Body of pancreas (tissue), 4 donors: ENCODE data around the gene CHCHD1. TPM values are rescaled to one million over a fixed set of nuclear protein-coding genes. Genes with fewer than 3 reads are reported as not detected.

ENCODE experiments used
- ATAC-seq: fragments of 150-250 bp; one replicate; pipeline ENCODE4 v1.9.1; 2016
- DNase-seq, 4 donors: peaks; one replicate each; pipeline ENCODE4 v3.0.0-alpha.2; 2019
- H3K27ac ChIP-seq, 4 donors: fragments of 200-600 bp; sonication (generic); 1 replicate in 3 of 4; 2 replicates in 1 of 4; pipeline versions ENCODE4 v1.5.1 to v1.6.1; 2016 to 2019; ENCODE audit warnings: mild to moderate bottlenecking in 1 of 4, mixed read lengths in 1 of 4, moderate library complexity in 1 of 4
- H3K27me3 ChIP-seq, 2 donors: fragments of 200-600 bp; sonication (generic); one replicate each; pipeline ENCODE4 v1.6.0; 2016; ENCODE audit warnings: mild to moderate bottlenecking in 1 of 2
- H3K36me3 ChIP-seq, 2 donors: fragments of 200-600 bp; sonication (generic); replicated peaks in 1 of 2; 2 replicates each; pipeline ENCODE4 v1.5.1; 2016; ENCODE audit warnings: low read depth in 2 of 2; ENCODE audit not compliant: insufficient read depth in 1 of 2
- H3K4me1 ChIP-seq: fragments of 200-600 bp; sonication (generic); one replicate; pipeline ENCODE4 v1.6.0; 2016
- H3K4me3 ChIP-seq, 2 donors: fragments of 200-600 bp; sonication (generic); 1 replicate in 1 of 2; 2 replicates in 1 of 2; pipeline ENCODE4 v1.5.1; 2016 to 2019
- H3K9me3 ChIP-seq, 3 donors: fragments of 200-600 bp; sonication (generic); 1 replicate in 2 of 3; 2 replicates in 1 of 3; pipeline ENCODE4 v1.5.1; 2016
- CTCF ChIP-seq, 7 experiments: fragments of 450-650 bp in 4 of 7; fragments of 200-600 bp in 3 of 7; sonication (generic) in 3 of 7; IDR thresholded peaks; one replicate each; pipeline ENCODE4 v1.5.1; 2016 to 2019; ENCODE audit warnings: antibody characterized with exemption in 7 of 7
- POLR2A ChIP-seq, 3 donors: fragments of 450-650 bp; IDR thresholded peaks; one replicate each; pipeline ENCODE4 v1.6.1; 2016; ENCODE audit warnings: antibody characterized with exemption in 3 of 3, mild to moderate bottlenecking in 2 of 3
- WGBS, 2 donors: methylation state at CpG; one replicate each; pipeline ENCODE4 v1.1.5; 2017; 5-methylcytosine and 5-hydroxymethylcytosine counted together
- intact Hi-C: fragments of 100-400 bp; cut with DNase I; formaldehyde crosslinking; loops from one replicate; pipeline ENCODE4 v1.15.1; 2023
- total RNA-seq, 2 donors: library from RNA; depleted of rRNA; stranded (reverse); fragments of >200 nt; gene quantifications; one replicate each; pipeline ENCODE4 v1.1.0, GENCODE V29; 2016

Gene CHCHD1
- total RNA-seq, 2 donors from 2014 or later, result 9.3 to 15.8 TPM

GRCh38 chr10:73768881-73769280 is 13.0 kb upstream of the CHCHD1 start:
- no peak overlapping the region for H3K4me3 ChIP-seq
- no peak overlapping the region for H3K27ac ChIP-seq
- no peaks in the 10 kb centered on the region for H3K27me3 ChIP-seq
- WGBS, 2 donors, result 77 to 85% methylated on average over 11 of the region's 11 CpGs
- no peak for ATAC-seq
- peaks cover 16% of the 10 kb centered on the region for H3K4me1 ChIP-seq
- peaks cover 16 to 44% of the 10 kb centered on the region in 2 donors for H3K36me3 ChIP-seq
- TF ChIP-seq CTCF (IDR thresholded peaks at IDR 0.05) (no peak), POLR2A (IDR thresholded peaks at IDR 0.05) (no peak)
- DNase-seq, result no peak
- intact Hi-C loops, result no loop called here
- no peaks in the 10 kb centered on the region for H3K9me3 ChIP-seq

GRCh38 chr10:73769396-73769795 is 12.5 kb upstream of the CHCHD1 start:
- TF ChIP-seq POLR2A (IDR thresholded peaks at IDR 0.05) (no peak), CTCF (IDR thresholded peaks at IDR 0.05) (no peak)
- Histone ChIP-seq H3K4me3 (no peak overlapping the region), H3K27me3 (no peaks in the 10 kb centered on the region), H3K9me3 (no peaks in the 10 kb centered on the region), H3K36me3 (peaks cover 16 to 42% of the 10 kb centered on the region in 2 donors), H3K27ac (no peak overlapping the region), H3K4me1 (peaks cover 21% of the 10 kb centered on the region)
- ATAC-seq (no peak), DNase-seq (no peak)
- 92 to 95% methylated on average over 5 of the region's 5 CpGs for WGBS, 2 donors
- intact Hi-C loops, result no loop called here

GRCh38 chr10:73771722-73772280 is 10.0 kb upstream of the CHCHD1 start:
- H3K27me3 ChIP-seq, result no peaks in the 10 kb centered on the region
- intact Hi-C loops, result no loop called here
- 16 to 23% methylated on average over 17 of the region's 17 CpGs for WGBS, 2 donors
- TF ChIP-seq POLR2A (IDR thresholded peaks at IDR 0.05) (no peak), CTCF (IDR thresholded peaks at IDR 0.05) (no peak)
- peaks cover 32% of the 10 kb centered on the region for H3K4me1 ChIP-seq
- H3K36me3 ChIP-seq, result peaks cover 9 to 19% of the 10 kb centered on the region in 2 donors
- H3K9me3 ChIP-seq, result no peaks in the 10 kb centered on the region
- peak overlapping the region; percentile 79 to 95 (median 90) for H3K27ac ChIP-seq
- peak; percentile 81 to 88 (median 87) for DNase-seq
- peak overlapping the region; percentile 75 to 81 for H3K4me3 ChIP-seq
- ATAC-seq, result no peak

- no peaks in the 10 kb centered on the region for H3K27me3 ChIP-seq
- 0 to 1% methylated on average over 9 to 91 of the region's 101 CpGs for WGBS, 2 donors
- DNase-seq (peak; percentile 83 to 89 (median 87)), ATAC-seq (peak; percentile 79)
- TF ChIP-seq CTCF (IDR thresholded peaks at IDR 0.05) (peak in 5 of 7 experiments; percentile 9 to 44 (median 26)), POLR2A (IDR thresholded peaks at IDR 0.05) (peak; percentile 53 to 80 (median 75))
- H3K27ac ChIP-seq, result peak overlapping the region; percentile 79 to 95 (median 90)
- intact Hi-C loops, result no loop called here
- H3K4me1 ChIP-seq, result peaks cover 32% of the 10 kb centered on the region
- H3K9me3 ChIP-seq, result no peaks in the 10 kb centered on the region
- H3K4me3 ChIP-seq, result peak overlapping the region; percentile 75 to 81
- peaks cover 9 to 15% of the 10 kb centered on the region in 2 donors for H3K36me3 ChIP-seq
Observed at GRCh38 chr10:73772281-73773151, 9.3 kb upstream of the CHCHD1 start.
